ENCODE measurements around the gene GLYATL1B.

GRCh38 chr11:59137190-59137589, 51.1 kb downstream of the GLYATL1B start:
- TF ChIP-seq CTCF (IDR thresholded peaks at IDR 0.05 in 2 of 3, conservative IDR thresholded peaks at IDR 0.05 in 1 of 3; ENCODE audit: borderline replicate concordance in 1 of 3, insufficient read depth in 1 of 3, low read depth in 2 of 3, low read length in 2 of 3) (no peak), EZH2phosphoT487 (IDR thresholded peaks at IDR 0.05; ENCODE audit: borderline replicate concordance) (no peak), POLR2AphosphoS5 (IDR thresholded peaks at IDR 0.05; ENCODE audit: low read depth, low read length) (no peak), SRF (IDR thresholded peaks at IDR 0.05; ENCODE audit: low read depth) (no peak), REST (IDR thresholded peaks at IDR 0.05; ENCODE audit: low read depth) (no peak), EZH2 (IDR thresholded peaks at IDR 0.05) (no peak), RAD21 (IDR thresholded peaks at IDR 0.05; ENCODE audit: low read depth) (no peak), POLR2A (IDR thresholded peaks at IDR 0.05; ENCODE audit: borderline replicate concordance, extremely low read depth, insufficient read depth, insufficient read length) (no peak), TCF7L2 (IDR thresholded peaks at IDR 0.05; ENCODE audit: borderline replicate concordance, extremely low read depth, insufficient read depth, insufficient read length) (no peak), ZNF274 (IDR thresholded peaks at IDR 0.05; ENCODE audit: low read depth, low read length) (no peak), JUND (IDR thresholded peaks at IDR 0.05) (no peak), MAX (IDR thresholded peaks at IDR 0.05) (no peak)
